ENCODE measurements around the gene AP5Z1.
A peak's percentile ranks its signal among the peaks of the same experiment; 100 is the strongest.

Gene AP5Z1

DNA sequence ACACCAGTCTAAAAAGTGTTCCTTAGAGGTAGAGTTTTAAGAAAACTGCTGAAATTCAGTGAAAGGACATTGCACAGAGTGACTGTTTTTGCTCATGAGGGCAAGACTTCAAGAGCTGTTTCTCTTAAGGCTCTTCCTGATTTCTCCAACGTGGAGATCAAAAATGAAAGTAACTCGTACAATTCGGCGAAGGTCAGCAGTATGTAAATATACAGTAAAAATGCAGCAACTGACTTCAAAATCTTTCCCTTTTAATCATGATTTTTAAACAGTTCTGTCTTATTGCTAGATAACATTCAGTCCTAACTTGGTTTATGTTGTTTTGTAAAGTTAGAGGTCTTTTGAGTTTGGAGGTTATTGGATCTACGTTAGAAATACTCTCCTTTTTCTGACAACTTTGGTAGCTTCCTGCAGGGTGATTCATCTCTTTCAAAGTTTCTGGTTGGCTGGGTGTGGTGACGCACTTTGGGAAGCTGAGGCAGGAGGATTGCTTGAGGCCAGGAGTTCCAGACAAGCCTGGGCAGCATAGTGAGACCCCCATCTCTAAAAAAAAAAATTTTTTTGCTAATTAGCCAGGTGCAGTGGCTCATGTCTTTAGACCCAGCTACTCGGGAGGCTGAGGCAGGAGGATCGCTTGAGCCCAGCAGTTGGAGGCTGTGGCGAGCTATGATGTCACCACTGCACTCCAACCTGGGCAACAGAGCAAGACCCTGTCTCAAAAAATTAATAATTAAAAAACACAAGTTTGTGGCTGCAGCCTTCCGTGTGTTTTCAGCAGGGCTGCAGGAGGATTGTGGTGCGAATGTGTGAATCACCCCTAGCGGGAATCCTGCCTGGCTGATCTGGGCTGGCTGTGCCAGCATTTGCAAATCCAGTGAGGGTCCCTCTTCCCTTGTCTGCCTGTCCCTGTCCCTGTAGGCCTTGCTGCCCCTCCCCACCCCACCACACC lies 29.2 kb upstream of the AP5Z1 start:
- no peak for DNase-seq

DNA sequence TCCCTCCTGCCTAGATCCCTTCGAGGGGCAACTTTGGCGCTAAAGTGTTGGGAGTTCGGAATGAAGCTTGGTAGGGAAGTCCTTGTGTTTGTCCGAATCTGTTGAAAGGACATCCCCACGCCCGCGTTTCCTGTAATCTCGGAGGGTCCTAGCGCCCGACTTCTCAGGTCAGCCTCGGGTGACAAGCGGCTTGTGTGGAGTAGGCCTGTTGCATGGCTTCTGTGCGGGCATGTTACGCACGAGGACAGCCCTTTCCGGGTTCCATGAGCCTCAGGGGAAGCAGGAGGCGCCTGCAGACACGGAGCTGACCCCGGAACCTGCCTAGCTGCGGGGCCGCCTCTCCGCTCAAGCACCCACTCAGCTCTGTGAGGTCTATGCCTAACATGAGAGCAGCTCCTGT lies 28.4 kb upstream of the AP5Z1 start:
- no peak for DNase-seq

DNA sequence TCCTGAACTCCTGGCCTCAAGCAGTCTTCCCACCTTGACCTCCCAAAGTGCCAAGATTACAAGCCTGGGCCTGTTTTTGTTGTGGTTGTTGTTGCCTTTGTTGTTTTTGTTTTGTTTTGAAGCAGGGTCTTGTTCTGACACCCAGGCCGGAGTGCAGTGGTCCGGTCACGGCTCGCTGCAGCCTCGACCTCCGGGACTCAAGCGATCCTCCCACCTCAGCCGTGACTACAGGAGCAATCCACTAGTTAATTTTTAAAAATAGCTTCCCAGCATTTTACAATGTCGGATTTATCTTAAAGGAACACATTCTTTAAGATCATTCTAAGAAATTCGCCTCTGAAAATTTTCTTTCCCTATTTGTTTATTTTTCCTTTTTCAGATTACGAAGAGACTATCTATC lies 27.7 kb upstream of the AP5Z1 start:
- DNase-seq, result no peak

DNA sequence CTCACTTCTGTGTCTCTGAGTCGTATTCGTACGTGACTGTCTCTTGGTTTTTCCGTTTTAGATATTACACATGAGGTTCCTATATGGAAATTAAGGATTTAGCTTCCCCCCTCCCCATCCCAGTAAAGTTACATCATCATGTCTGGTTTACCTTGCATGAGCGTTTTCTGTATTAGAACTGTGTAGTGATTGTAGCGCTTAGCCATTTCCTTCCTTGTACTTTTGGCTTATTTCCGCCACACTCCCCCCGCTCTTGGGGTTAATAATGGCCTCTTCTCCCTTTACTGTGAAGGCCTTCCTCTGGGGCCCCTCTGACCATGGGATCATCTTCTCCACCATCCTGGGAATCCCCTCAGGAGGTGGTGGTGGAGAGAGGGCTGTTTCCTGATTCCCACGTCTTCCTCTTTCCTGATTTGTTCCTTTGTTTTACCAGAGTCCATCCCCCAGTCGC lies 27.2 kb upstream of the AP5Z1 start:
- no peak for DNase-seq

DNA sequence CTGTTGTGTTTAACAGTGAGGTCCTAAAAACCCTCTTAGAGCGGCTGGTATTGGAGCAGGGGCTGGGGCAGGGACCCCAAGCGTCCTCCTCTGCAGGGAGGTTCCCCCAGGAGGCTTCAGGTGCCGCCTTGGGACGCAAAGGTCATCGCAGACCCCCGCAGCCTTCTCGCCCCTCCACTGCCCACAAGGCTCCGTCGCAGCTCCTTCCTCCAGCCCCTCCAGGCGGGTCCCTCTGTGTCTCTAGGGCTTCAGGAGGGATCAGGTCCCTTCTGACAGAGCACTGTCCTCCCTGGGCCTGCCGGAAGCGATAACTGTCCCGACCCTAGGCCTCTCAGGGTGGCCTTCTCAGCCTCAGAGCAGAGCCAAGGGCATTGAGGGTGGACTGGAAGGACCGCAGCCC lies 26.1 kb upstream of the AP5Z1 start:
- DNase-seq, result no peak

DNA sequence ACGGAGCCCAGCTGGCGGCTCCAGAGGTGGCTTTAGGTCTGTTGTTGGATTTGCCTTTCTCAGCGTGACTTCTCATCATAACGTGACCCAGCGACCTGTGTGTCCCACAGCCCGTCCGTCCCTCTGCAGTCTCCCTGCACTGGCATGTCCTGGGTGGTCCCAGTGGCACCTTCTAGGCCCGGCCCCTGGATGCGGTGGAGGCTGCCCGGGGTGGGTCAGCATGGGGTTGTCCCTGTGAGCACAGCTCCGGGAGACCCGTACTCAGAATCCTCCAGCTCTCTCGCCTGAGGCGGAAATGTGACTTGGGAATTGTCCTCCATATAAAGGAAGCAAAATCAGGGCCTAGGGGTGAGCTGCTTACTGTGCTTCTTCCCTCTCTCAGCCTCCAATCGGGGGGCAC lies 25.6 kb upstream of the AP5Z1 start:
- DNase-seq, result no peak

DNA sequence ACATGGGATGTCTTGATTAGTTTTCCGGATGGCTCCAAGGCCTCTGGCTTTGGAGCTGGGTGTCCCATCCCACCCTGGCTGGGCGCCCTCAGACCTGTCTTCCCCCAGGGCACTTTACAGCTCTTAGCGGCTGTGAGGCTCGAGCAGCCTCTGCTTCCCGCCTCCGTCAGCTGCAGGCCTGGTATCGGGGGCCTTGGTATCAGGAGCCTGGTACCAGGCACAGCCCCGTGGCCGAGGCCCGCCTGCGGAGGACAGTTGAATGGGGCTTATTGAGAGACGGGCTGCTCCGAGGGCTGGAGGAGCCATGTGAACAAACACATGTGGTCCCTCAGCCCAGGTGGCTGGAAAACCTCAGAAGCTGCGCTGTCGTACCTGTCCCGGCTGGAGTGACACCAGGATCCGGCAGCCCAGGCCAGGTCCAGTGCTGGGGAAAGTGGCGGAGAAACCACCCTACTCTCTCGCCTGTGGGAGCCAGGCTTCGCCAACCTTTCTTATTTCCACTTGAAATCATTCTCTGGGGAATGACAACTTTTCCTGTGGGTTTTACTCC lies 23.9 kb upstream of the AP5Z1 start:
- no peak for DNase-seq

DNA sequence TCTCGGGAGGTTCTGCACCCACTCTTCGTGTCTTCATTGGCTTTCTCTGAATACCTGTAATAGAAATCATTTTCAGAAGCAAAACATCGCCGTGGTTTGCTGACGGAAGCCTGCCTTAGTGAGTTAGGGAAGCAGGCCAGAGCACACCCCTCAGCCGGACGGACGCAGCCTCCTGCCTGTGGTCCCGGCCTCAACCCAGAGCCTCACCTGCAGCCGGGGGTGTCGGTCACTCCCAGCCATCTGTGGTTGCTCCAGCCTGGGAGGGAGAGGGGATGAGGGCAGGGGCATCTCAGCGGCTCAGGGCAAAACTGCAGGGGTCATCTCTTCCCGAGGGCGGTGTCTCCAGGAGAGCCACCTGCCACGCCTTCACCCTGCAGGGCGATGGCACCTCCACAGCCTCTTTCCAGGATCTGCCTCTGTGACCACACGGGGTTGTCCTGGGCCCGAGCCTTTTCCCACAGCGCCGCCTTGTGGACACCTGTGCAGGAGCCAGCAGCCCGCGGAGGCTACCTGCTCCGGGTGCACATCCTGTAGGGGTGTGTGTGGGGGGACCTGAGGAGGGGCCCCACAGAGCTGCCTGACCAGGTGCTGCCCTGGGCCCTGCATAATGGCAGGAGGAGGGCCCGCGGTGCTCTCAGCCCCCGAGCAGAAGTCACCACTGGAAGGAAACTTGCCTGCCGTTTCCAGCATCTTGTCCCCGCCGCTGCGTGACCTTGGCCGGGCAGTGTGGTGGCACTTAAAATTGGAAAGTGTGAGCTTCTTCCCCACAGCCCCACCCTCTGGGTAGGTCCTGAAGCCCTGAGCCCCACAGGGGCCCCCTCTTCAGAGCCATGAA lies 21.6 kb upstream of the AP5Z1 start:
- DNase-seq, result peak; percentile 87

DNA sequence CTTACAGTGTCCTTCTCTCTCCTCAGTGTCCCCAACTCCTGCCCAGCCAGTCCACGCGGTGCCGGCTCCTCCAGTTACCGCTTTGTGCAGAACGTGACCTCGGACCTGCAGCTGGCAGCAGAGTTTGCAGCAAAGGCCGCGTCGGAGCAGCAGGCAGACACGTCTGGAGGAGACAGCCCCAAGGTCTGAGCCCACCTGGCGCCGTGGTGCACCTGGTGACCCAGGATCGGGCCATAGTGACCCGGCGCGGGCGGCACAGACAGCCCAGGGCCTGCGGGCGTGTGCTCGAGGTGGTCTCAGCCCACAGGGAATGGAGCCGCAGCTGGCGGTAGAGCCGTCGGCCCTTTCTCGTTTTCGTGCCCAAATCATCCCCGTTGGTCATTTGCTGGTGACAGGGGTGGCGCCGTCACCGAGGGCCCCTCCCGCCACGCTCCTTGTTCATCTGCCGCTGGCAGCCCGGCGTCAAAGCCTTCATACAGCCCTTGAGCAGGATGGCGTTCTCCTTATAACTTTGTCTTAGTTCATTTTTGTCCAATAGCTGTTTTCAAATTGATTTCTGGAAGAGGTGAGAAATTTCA lies 20.9 kb upstream of the AP5Z1 start:
- no peak for DNase-seq

DNA sequence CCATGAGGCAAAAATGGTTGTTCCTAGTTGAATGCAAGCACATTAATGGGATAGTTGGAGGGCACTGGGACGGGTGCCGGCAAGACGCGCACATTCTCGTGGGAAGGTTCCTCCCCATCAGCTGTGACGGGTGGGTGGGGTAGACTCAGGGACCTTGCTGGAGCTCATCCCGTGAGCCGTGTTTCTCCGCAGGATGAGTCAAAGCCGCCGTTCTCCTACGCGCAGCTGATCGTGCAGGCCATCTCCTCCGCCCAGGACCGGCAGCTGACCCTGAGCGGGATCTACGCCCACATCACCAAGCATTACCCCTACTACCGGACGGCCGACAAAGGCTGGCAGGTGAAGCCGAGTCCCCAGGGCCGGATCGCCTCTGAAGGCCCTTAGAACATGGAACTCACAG lies 20.4 kb upstream of the AP5Z1 start:
- DNase-seq, result no peak

DNA sequence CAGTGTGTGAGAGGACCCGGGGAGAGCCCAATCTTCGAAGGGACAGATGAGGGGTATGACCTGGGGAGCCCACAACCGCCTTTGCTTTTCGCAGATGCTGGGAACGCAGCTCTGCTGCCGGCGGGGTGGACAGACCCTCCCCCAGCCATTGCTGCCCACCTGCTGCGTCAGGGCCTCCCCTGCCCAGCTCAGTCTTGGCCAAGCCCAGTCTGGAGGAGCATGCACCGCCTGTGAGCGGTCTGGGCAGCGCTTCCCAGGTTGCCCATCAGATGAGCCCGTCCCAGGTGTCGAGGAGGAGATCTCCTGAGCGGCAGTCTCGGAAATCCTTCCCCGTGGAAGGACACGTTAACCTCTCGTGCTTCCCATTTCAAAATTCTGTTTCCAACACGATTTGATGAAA lies 17.3 kb upstream of the AP5Z1 start:
- no peak for DNase-seq

DNA sequence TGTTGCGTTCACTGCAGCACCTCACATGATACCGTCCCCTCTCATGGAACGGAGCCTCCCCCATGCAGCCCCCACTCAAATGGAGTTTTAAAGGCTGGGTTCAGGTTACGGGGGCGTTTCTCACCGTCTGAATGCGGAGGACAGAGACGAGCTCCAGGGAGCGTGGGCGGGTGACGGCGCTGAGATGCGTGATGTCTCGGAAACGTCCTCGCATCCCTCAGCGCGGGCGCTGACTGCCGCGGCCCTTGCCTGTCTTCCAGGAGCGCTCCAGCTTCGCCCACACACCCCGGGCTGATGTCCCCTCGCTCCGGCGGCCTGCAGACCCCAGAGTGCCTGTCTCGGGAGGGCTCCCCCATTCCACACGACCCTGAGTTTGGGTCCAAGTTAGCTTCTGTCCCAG lies 16.6 kb upstream of the AP5Z1 start:
- no peak for DNase-seq

DNA sequence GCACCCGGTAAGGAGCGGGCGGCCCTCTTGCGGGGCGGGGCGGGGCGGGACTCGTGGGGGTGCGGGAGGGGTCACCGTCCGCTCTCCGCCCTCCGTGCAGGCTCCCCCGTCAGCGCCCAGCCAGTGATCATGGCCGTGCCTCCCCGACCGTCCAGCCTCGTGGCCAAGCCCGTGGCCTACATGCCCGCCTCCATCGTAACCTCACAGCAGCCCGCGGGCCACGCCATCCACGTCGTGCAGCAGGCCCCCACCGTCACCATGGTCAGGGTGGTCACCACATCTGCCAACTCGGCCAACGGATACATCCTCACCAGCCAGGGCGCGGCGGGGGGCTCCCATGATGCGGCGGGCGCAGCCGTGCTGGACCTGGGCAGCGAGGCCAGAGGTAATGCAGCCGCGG lies 16.2 kb upstream of the AP5Z1 start:
- no peak for DNase-seq

DNA sequence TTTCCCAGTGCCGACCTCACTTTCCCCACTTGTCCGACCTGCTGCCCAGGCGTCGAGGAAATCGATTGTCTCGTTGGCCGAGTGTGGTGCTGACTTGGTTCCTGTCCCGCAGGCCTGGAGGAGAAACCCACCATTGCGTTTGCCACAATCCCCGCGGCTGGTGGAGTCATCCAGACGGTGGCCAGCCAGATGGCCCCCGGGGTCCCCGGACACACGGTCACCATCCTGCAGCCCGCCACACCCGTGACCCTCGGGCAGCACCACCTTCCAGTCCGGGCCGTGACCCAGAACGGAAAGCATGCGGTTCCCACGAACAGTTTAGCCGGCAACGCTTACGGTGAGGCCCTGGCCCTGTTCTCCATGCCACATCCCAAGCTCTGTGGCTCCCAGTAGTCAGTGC lies 14.5 kb upstream of the AP5Z1 start:
- no peak for DNase-seq

DNA sequence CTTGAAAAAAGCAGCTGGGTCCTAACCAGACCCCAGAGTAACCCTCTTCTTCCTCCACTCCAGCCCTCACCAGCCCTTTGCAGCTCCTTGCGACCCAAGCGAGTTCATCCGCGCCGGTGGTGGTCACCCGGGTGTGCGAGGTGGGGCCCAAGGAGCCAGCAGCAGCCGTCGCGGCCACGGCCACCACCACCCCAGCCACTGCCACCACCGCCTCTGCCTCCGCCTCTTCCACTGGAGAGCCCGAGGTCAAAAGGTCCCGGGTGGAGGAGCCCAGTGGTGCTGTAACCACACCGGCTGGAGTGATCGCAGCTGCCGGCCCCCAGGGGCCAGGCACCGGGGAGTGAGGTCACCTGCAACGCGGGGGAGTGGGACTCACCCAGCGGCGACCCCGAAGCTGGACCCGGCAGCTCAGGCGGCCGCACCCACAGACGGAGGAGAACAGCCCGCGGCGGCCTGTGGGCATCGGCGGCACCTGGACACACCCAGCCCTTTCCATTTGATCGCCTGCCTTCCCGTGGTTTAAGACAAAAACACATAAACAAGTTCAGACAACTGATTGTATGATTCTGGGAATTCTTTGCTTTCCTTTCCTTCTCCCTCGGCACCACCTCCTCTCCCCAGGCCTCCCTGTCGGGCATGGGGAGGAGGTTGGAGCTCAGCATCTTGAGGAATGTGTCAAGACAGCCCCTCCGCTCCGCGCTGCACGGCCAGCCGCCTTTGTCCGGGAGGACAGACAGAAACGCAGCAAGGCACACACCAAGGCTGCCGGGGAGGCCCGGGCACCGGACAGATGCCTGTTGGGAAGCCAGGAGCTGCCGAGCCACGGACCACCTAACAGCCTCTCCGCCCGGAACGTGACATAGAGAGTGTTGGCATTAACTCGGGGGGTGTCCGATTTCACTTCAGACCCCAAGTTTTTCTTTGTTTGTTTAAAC lies 13.0 kb upstream of the AP5Z1 start:
- DNase-seq, result no peak

DNA sequence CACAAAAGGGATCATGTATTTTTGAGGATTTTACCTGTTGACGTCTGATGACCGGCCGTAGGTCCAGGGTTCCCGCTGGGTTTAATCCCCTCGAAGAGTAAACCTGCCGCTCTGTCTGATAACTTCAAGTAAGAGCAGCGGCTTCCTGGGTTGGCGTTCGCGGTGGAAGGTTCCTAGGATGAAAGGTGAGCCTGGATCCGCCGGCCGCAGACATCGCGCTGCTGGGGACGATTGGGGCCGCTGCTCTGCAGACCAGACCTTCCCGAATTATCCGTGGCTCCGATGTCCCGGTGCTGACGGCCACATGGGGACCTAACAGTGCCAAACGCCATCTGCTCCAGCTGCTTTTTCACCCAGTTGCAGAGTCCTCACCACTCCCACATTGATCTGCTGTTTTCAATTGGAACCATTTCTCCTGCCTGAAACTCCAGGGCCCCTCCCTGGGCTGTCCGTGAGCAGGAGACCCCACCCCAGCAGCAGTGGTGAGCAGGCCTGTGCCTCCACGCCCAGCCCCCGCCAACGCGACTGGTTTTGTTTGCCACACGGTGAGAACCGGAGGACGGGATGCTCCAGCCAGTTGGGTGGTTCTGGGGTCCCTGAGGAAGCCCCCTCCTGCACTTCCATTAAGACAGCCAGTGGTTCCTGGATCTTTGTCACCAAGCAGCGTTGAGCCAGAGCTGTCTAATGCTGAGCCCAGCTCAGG lies 12.2 kb upstream of the AP5Z1 start:
- DNase-seq, result no peak

DNA sequence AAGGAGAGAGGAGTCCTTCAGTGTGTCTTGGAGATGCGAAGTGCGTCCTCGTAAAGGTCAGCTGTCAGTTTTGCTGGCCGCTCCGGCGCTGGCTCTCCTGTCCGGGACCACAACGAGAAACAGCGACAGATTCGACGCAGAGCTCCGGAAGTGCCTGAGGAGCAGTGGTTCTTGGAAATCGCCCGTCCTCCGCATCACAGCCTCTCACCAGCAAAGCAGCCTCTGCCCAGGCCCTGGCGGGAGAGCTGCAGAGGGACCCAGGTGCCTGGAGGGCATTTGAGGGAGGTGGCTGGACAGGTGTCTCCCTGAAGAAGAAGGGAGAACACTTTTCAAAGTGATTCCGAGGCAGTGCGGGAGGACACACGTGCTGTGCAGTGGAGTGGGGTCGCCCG lies 11.6 kb upstream of the AP5Z1 start:
- no peak for DNase-seq

DNA sequence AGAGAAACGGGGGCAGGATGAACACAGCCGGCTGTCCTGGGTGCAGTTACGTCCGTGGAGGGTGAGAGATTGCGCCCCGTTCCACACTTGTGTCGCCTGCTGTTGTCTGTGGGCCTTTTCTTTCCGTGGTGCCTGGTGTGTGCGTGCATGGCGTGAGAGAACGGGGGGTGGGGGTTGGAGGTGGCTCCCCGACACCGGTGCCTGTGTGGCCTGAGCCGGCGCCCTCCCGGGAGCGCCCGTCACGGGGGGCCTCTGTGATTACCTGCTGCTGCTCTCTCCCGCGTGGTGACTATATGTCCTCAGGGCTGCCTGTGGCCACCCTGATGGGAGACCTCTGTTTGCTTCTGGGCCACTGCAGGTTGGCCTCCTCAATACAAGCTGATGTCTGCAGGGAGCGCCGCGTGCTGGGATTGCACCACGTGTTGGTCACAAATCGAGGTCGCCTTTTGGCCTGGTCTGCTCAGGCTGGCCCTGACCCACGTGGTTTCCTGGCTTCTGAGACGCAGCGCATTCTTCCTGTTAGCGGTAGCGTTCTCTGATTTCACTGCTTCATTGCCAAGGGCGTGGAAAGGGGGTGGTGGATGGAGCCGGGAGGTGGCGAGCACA lies 10.9 kb upstream of the AP5Z1 start:
- no peak for DNase-seq

DNA sequence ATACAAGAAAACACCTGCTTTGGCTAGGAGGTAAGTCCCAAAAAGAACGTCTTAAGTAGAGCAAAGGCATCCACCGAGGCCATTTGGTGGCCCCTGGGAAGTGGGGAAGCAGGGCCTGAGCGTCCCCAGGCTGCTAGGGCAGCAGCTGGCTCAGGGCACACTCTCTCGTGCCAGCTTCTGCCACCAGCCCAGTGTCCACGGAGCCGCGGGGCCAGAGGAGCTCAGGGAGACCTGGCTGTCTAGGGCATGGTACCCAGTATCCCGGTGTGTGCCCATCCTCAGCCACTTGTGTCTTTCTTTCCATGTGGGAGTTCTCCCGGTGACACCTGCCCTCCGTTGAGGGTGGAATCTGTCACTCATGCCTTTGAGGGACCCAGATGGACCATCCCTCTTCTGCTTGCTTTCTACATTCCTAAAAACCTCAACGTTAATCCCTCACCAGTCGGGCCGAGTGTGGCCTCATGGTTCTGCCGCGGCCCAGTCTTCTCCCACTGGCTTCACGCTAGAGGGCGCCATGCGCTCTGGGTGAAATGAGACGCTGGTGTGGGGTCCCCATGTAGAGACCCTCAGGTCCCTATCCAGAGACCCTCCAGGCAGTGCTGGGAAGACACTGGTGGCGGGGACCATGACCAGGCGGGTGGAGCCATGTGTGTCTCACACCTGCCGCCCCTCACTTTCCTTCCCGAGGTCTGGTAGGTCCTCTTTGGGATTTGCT lies 9.5 kb upstream of the AP5Z1 start:
- DNase-seq, result no peak
